ENCODE data around the gene PPP1R3D. TPM values are rescaled to one million over a fixed set of nuclear protein-coding genes. Genes with fewer than 3 reads are reported as not detected.

Gene PPP1R3D
- total RNA-seq, 2 donors from 2014 or later = 3.9 to 6.1 TPM

GRCh38 chr20:59939879-59940128 is 301 bp downstream of the PPP1R3D start:
- no peak for DNase-seq
- Mint-ChIP-seq H3K4me3 (peak overlapping the region; percentile 81), H3K27ac (peak overlapping the region; percentile 93), H3K36me3 (ENCODE audit: low read depth) (peaks cover 24% of the 10 kb centered on the region), H3K27me3 (ENCODE audit: insufficient read depth) (peaks cover 32% of the 10 kb centered on the region), H3K4me1 (peaks cover 7% of the 10 kb centered on the region), H3K9me3 (peaks cover 8% of the 10 kb centered on the region)
- H3K27me3 ChIP-seq (ENCODE audit: control insufficient read depth, insufficient read depth, low read length, poor library complexity, severe bottlenecking) = peaks cover 11% of the 10 kb centered on the region
- H3K9me3 ChIP-seq (ENCODE audit: control insufficient read depth, low read length) = no peaks in the 10 kb centered on the region
- H3K36me3 ChIP-seq (ENCODE audit: control insufficient read depth, insufficient read depth, low read length) = peaks cover 27% of the 10 kb centered on the region
- H3K27ac ChIP-seq (ENCODE audit: low read depth, low read length) = peak overlapping the region; percentile 96
- TF ChIP-seq CTCF (conservative IDR thresholded peaks at IDR 0.05) = no peak
- H3K4me3 ChIP-seq (ENCODE audit: low read length) = peak overlapping the region; percentile 93
- no peaks in the 10 kb centered on the region for H3K4me1 ChIP-seq (ENCODE audit: control insufficient read depth, insufficient read depth, low read length)
- peak overlapping the region; percentile 27 for H3K9ac ChIP-seq (ENCODE audit: extremely low read depth, low read length, poor library complexity, severe bottlenecking)
- WGBS, 2 experiments (ENCODE audit: insufficient coverage in 1 of 2, insufficient read length in 1 of 2) = 0% methylated on average over 11 to 24 of the region's 24 CpGs

GRCh38 chr20:59939052-59939878 is 840 bp downstream of the PPP1R3D start:
- H3K9ac ChIP-seq (ENCODE audit: extremely low read depth, low read length, poor library complexity, severe bottlenecking) = no peak overlapping the region
- Mint-ChIP-seq H3K36me3 (ENCODE audit: low read depth) (peaks cover 18% of the 10 kb centered on the region), H3K9me3 (peaks cover 8% of the 10 kb centered on the region), H3K27ac (no peak overlapping the region), H3K4me1 (peaks cover 7% of the 10 kb centered on the region), H3K4me3 (peak overlapping the region; percentile 81), H3K27me3 (ENCODE audit: insufficient read depth) (peaks cover 36% of the 10 kb centered on the region)
- H3K4me1 ChIP-seq (ENCODE audit: control insufficient read depth, insufficient read depth, low read length) = no peaks in the 10 kb centered on the region
- peak; percentile 77 for DNase-seq
- H3K36me3 ChIP-seq (ENCODE audit: control insufficient read depth, insufficient read depth, low read length) = peaks cover 22% of the 10 kb centered on the region
- H3K9me3 ChIP-seq (ENCODE audit: control insufficient read depth, low read length) = no peaks in the 10 kb centered on the region
- 52 to 88% methylated on average over 55 to 104 of the region's 104 CpGs for WGBS, 2 experiments (ENCODE audit: insufficient coverage in 1 of 2, insufficient read length in 1 of 2)
- TF ChIP-seq CTCF (conservative IDR thresholded peaks at IDR 0.05) = no peak
- H3K27ac ChIP-seq (ENCODE audit: low read depth, low read length) = peak overlapping the region; percentile 96
- peaks cover 11% of the 10 kb centered on the region for H3K27me3 ChIP-seq (ENCODE audit: control insufficient read depth, insufficient read depth, low read length, poor library complexity, severe bottlenecking)
- H3K4me3 ChIP-seq (ENCODE audit: low read length) = peak overlapping the region; percentile 93

- Histone ChIP-seq H3K4me1 (ENCODE audit: control insufficient read depth, insufficient read depth, low read length) (no peaks in the 10 kb centered on the region), H3K36me3 (ENCODE audit: control insufficient read depth, insufficient read depth, low read length) (peaks cover 16% of the 10 kb centered on the region), H3K9me3 (ENCODE audit: control insufficient read depth, low read length) (no peaks in the 10 kb centered on the region), H3K27me3 (ENCODE audit: control insufficient read depth, insufficient read depth, low read length, poor library complexity, severe bottlenecking) (peaks cover 11% of the 10 kb centered on the region), H3K27ac (ENCODE audit: low read depth, low read length) (no peak overlapping the region), H3K4me3 (ENCODE audit: low read length) (no peak overlapping the region), H3K9ac (ENCODE audit: extremely low read depth, low read length, poor library complexity, severe bottlenecking) (no peak overlapping the region)
- peaks cover 8% of the 10 kb centered on the region for H3K9me3 Mint-ChIP-seq
- TF ChIP-seq CTCF (conservative IDR thresholded peaks at IDR 0.05) = no peak
- H3K36me3 Mint-ChIP-seq (ENCODE audit: low read depth) = peaks cover 12% of the 10 kb centered on the region
- H3K4me1 Mint-ChIP-seq = peaks cover 7% of the 10 kb centered on the region
- H3K4me3 Mint-ChIP-seq = peak overlapping the region; percentile 81
- WGBS, 2 experiments (ENCODE audit: insufficient coverage in 1 of 2, insufficient read length in 1 of 2) = 89 to 96% methylated on average over 6 to 7 of the region's 7 CpGs
- no peak overlapping the region for H3K27ac Mint-ChIP-seq
- peaks cover 39% of the 10 kb centered on the region for H3K27me3 Mint-ChIP-seq (ENCODE audit: insufficient read depth)
- no peak for DNase-seq
Observed at GRCh38 chr20:59938696-59939051, 1.4 kb downstream of the PPP1R3D start.

Data from endodermal cell (in vitro differentiated cells).